IPS-15b (cell line): ENCODE results near the gene FKBP7.

Source experiments
- H3K27me3 ChIP-seq: one replicate; pipeline ENCODE4 v1.6.1; 2013; ENCODE audit warnings: low read length; ENCODE audit not compliant: control insufficient read depth, insufficient read depth
- H3K36me3 ChIP-seq: one replicate; pipeline ENCODE4 v1.6.1; 2013; ENCODE audit warnings: low read length; ENCODE audit not compliant: control insufficient read depth, insufficient read depth
- H3K4me1 ChIP-seq: one replicate; pipeline ENCODE4 v1.6.1; 2013; ENCODE audit warnings: mild to moderate bottlenecking, low read length; ENCODE audit not compliant: control insufficient read depth, insufficient read depth
- H3K4me3 ChIP-seq: one replicate; pipeline ENCODE4 v1.5.1; 2013; ENCODE audit warnings: low read depth, low read length
- H3K9ac ChIP-seq: one replicate; pipeline ENCODE4 v1.6.1; 2013; ENCODE audit warnings: low read depth, mild to moderate bottlenecking, low read length
- H3K9me3 ChIP-seq: one replicate; pipeline ENCODE4 v1.6.1; 2013; ENCODE audit warnings: mild to moderate bottlenecking, low read length; ENCODE audit not compliant: control insufficient read depth, insufficient read depth

Gene FKBP7

DNA sequence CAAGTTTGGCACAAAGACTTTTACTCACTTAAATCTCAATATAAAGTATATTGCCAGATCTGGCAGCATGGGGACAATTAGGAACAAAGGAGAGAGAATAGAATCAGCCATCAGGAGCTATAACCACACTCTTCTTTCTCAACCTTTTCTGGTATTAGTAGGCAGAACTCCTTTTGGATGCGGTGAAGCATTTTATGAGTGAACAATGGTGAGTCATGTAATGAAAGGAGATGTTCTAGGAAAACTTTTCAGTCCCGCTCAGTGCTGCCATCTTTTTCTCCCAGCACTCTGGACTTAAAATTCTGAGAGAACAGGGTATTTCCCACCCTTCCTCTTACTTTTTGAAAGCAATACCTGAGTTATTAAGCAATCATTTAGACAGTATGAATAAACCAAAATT lies 34.1 kb upstream of the FKBP7 start:
- Histone ChIP-seq H3K27me3 (no peaks in the 10 kb centered on the region), H3K36me3 (no peaks in the 10 kb centered on the region), H3K4me1 (no peaks in the 10 kb centered on the region), H3K9ac (no peak overlapping the region), H3K4me3 (no peak overlapping the region), H3K9me3 (no peaks in the 10 kb centered on the region)

DNA sequence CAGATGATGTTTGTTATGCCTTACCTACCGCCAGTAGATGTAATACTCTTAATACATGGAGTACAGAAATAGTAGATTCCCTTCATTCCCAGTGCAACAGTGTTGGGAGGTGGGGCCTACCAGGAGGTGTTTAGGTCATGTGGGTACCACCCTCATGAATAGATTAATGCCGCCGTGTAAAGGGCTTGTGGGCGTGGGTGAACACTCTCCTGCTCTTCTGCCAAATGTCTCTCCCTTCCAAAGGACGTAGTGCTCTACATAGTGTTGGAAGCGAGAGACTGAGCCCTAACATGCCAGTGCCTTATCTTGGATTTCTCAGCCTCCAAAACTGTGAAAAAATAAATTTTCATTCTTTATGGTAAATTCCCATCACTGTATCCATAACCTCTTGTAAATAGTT lies 32.0 kb upstream of the FKBP7 start:
- H3K36me3 ChIP-seq, result no peaks in the 10 kb centered on the region
- H3K4me1 ChIP-seq, result peaks cover 10% of the 10 kb centered on the region
- no peaks in the 10 kb centered on the region for H3K9me3 ChIP-seq
- H3K27me3 ChIP-seq, result no peaks in the 10 kb centered on the region
- no peak overlapping the region for H3K4me3 ChIP-seq
- no peak overlapping the region for H3K9ac ChIP-seq

DNA sequence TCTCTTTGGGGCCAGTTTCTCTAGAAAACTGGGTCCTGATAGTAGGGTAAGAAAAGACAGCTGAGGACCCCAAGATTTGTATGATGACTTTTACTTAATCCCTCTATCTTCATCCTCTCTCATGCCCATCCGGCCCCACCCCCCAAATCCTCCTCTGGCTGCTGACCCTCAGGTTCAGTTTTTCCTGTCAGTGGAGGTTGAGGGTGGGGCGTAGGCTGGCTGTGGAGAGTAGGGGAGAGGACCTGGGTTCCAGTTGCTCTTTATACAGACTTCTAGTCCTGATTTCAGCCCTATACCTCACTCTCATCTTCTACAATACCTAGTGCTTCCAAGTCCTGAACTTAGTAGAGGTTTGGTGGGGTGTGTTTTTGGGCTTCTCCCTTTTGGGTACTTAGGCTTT lies 30.2 kb upstream of the FKBP7 start:
- no peaks in the 10 kb centered on the region for H3K36me3 ChIP-seq
- peaks cover 10% of the 10 kb centered on the region for H3K4me1 ChIP-seq
- no peak overlapping the region for H3K9ac ChIP-seq
- H3K27me3 ChIP-seq, result no peaks in the 10 kb centered on the region
- H3K9me3 ChIP-seq, result no peaks in the 10 kb centered on the region
- no peak overlapping the region for H3K4me3 ChIP-seq

DNA sequence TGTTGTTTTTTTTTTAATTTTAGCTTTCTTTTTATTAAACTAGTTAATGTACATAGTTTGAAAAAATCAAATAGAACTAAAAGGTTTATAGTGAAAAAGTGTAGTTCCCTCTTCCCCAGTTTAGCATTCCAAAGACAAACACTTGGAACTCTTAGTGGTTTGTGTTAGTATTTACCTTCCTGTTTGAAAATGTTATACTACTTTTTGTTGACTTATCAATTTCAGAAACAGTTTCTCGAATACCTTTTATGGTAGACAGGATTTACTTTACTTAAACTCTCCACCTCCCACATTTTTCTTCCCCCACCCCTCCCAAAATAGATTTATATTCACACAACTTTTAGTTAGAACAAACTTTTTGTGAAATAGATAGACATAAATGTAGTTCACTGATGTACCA lies 28.5 kb upstream of the FKBP7 start:
- Histone ChIP-seq H3K36me3 (no peaks in the 10 kb centered on the region), H3K9me3 (no peaks in the 10 kb centered on the region), H3K4me1 (peaks cover 10% of the 10 kb centered on the region), H3K4me3 (no peak overlapping the region), H3K9ac (no peak overlapping the region), H3K27me3 (no peaks in the 10 kb centered on the region)

DNA sequence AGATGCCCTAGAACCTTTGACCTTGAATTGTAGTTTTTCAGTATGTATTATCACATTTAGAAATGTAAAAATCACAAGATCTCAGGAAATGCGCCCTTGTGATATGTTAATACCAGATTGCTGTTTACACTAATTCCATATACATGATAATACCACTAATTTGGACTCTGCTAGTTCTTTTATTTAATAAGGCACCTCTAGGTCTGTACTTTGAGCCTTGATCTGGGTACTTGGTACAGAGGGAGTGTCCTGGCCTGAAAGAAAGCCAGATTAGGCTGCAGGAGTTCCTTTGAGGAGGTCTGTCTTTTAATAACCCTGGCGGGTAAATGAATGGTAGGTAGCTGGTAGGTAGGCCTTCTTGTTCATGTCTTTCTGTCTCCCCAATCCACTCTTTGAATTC lies 28.1 kb upstream of the FKBP7 start:
- no peak overlapping the region for H3K9ac ChIP-seq
- peaks cover 10% of the 10 kb centered on the region for H3K4me1 ChIP-seq
- H3K27me3 ChIP-seq, result no peaks in the 10 kb centered on the region
- no peak overlapping the region for H3K4me3 ChIP-seq
- no peaks in the 10 kb centered on the region for H3K36me3 ChIP-seq
- no peaks in the 10 kb centered on the region for H3K9me3 ChIP-seq

DNA sequence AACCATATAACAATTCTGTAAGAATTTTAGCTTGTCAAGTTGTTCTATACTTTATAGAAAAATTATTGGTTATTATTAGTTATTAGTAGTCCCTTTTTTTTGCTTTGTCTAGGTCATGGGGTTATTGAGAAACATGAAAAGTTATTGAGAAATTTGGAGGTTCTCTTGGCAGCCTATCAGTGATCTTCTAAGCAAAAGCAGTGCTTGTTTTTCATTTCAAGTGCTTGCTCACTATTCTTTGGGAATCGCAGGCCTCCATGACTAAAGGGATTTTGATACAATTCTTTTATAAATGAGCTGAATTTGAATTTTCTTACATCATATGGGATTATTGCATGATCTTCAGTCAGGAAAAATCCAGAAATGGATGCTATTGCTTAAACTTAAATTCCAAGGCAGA lies 27.7 kb upstream of the FKBP7 start:
- Histone ChIP-seq H3K9ac (no peak overlapping the region), H3K4me1 (peaks cover 10% of the 10 kb centered on the region), H3K9me3 (no peaks in the 10 kb centered on the region), H3K36me3 (no peaks in the 10 kb centered on the region), H3K27me3 (no peaks in the 10 kb centered on the region), H3K4me3 (no peak overlapping the region)

DNA sequence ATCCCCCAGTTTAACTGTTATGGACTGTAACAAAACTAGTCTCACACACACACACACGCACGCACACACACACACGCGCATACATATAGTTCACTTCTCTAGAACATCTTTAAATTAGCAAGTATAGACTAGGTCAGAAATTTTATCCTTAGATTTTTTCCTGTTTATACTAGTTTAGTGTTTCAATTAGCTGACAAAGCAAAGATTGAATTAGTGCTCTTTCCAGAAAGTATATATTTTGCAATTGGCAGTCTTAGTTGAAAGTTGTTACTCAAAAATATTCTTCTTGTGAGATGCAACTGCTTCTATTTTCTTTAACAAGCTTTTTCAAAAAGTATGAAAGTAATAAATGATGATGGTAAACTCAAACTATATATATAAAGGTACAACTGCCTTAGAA lies 24.4 kb upstream of the FKBP7 start:
- Histone ChIP-seq H3K4me3 (no peak overlapping the region), H3K27me3 (no peaks in the 10 kb centered on the region), H3K36me3 (no peaks in the 10 kb centered on the region)

DNA sequence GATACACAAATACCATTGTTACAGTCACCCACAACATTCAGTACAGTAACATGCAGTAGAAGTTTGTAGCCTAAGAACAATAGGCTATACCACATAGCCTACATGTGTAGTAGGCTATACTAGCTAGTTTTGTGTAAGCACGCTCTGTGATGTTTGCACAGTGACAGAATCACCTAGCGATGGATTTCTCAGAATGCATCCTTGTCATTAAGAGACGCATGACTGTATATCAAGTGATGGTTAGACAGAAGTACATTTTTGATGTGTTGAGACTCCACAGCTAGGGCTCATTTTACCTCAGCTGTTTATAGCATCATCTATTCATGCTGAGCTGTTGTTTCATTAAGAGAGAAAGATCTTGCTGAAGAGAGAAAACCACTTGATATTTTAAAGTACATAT lies 21.2 kb upstream of the FKBP7 start:
- Histone ChIP-seq H3K4me1 (peaks cover 3% of the 10 kb centered on the region), H3K27me3 (no peaks in the 10 kb centered on the region), H3K4me3 (no peak overlapping the region), H3K9me3 (no peaks in the 10 kb centered on the region), H3K36me3 (no peaks in the 10 kb centered on the region), H3K9ac (no peak overlapping the region)

More for the DNA sequence above, 24.4 kb upstream of the FKBP7 start:
- Histone ChIP-seq H3K9me3 (no peaks in the 10 kb centered on the region), H3K9ac (no peak overlapping the region), H3K4me1 (peaks cover 14% of the 10 kb centered on the region)

DNA sequence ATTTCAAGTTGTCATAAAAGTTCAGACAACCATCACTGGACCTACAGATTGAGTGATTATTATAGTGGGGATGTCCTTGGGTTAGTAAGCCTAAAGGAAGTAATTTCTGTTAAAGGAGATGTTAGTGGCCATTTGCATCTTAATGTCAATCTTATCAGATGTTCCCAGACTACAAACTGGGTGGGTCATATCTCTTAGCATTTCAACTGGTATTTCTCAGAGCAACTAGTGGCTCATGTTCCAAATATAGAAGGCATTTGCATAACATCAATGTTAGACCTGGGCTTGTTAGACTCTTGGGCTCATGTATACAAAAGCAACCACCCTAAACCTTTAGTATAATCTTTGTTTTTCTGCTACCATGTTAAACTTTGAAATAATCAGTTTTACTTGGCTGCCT lies 19.7 kb upstream of the FKBP7 start:
- no peaks in the 10 kb centered on the region for H3K36me3 ChIP-seq
- no peak overlapping the region for H3K4me3 ChIP-seq
- no peaks in the 10 kb centered on the region for H3K27me3 ChIP-seq
- H3K9me3 ChIP-seq, result no peaks in the 10 kb centered on the region
- H3K9ac ChIP-seq, result no peak overlapping the region
- H3K4me1 ChIP-seq, result peaks cover 3% of the 10 kb centered on the region

DNA sequence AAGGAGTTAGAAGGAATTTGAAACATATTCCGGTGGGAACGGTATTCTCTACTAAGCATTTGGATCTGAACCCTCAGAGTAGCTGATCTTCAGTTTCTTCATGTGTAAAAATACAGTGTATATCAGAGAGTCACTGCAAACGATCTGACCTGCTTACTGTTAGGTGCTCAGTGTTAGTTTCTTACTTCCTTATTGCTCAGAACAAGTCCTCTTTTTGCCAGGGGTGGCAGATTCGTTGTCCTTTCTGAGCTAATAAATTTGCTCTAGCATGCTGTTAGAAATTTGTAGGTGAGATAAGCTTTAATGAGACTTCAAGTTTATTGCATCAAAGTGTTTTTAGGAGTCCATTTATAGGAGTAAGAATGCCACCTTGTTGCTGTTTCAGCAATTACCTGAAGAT lies 17.6 kb upstream of the FKBP7 start:
- Histone ChIP-seq H3K9me3 (no peaks in the 10 kb centered on the region), H3K4me1 (peaks cover 3% of the 10 kb centered on the region), H3K27me3 (no peaks in the 10 kb centered on the region), H3K36me3 (no peaks in the 10 kb centered on the region), H3K4me3 (no peak overlapping the region), H3K9ac (no peak overlapping the region)

DNA sequence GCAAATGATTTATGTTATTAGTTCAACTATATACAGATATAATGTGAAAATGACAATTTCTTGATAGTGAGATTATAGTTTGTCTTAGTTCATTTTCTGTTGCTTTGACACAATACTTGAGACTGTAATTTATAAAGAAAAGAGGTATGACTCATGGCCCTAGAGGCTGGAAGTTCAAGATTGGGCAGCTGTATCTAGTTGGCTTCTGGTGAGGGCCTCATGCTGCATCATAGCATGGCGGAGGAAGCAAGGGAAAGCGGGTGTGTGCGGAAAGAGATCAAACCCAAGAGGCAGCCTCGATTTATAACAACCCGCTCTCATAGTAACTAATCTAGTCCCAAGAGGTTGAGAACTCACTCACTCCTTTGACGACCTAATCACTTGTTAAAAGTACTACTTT lies 13.2 kb upstream of the FKBP7 start:
- Histone ChIP-seq H3K4me3 (no peak overlapping the region), H3K27me3 (no peaks in the 10 kb centered on the region), H3K36me3 (no peaks in the 10 kb centered on the region), H3K4me1 (no peaks in the 10 kb centered on the region), H3K9ac (no peak overlapping the region), H3K9me3 (no peaks in the 10 kb centered on the region)

DNA sequence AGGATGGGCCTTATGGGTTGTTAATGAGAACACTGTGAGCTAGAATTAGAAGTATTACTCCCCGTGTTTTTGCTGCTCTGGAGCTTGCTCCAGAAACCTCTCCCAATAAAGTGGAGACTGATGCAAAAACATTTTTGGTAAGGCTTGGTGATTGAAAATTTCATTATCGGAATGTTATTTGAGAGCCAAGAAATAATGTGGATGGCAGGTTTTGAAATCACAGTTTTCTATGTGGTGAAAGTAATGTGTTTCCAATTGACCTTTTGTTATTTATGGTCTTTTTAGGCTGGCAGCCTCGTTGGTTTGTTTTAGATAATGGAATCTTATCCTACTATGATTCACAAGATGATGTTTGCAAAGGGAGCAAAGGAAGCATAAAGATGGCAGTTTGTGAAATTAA lies 7.0 kb upstream of the FKBP7 start:
- Histone ChIP-seq H3K4me3 (no peak overlapping the region), H3K4me1 (peaks cover 4% of the 10 kb centered on the region), H3K9me3 (no peaks in the 10 kb centered on the region), H3K9ac (no peak overlapping the region), H3K36me3 (no peaks in the 10 kb centered on the region), H3K27me3 (peaks cover 3% of the 10 kb centered on the region)
